Activated CD8-positive, alpha-beta T cell treated with anti-CD3 and anti-CD28 coated beads, Interleukin-2, amount 10 ng/mL, durations not matched to agents 7 days and 5 days (primary cell): ENCODE measurements around the gene PCGF6. TPM values are rescaled to one million over a fixed set of nuclear protein-coding genes. Genes with fewer than 3 reads are reported as not detected.
"Not testable (repeated sequence)": the region's sequence is repeated elsewhere in the genome, so short reads cannot be mapped to it uniquely, and the experiment has no call there.

Source experiments
- ATAC-seq: fragments of 150-1000 bp; cut with Tn5 transposase; one replicate; pipeline ENCODE4 v1.10.0; 2021; ENCODE audit warnings: moderate library complexity
- CTCF ChIA-PET: fragments of 350-600 bp; sonication (Branson Sonifier 250); formaldehyde crosslinking; loops from one replicate; lab custom pipeline; 2021; ENCODE audit warnings: antibody characterized with exemption; lab: Charles Lee
- POLR2A ChIA-PET: fragments of 350-600 bp; sonication (Branson Sonifier 250); formaldehyde crosslinking; loops from one replicate; lab custom pipeline; 2021; ENCODE audit warnings: antibody characterized with exemption; lab: Charles Lee
- DNase-seq: peaks from one replicate; pipeline ENCODE4 v3.0.0-alpha.2; 2020
- H3K27ac Mint-ChIP-seq: one replicate; pipeline ENCODE4 v1.8.0; 2021; ENCODE audit warnings: mild to moderate bottlenecking, mixed read lengths
- H3K27me3 Mint-ChIP-seq: one replicate; pipeline ENCODE4 v1.8.0; 2021; ENCODE audit warnings: low read depth, mixed read lengths
- H3K36me3 Mint-ChIP-seq: one replicate; pipeline ENCODE4 v1.8.0; 2021; ENCODE audit warnings: low read depth, mixed read lengths
- H3K4me1 Mint-ChIP-seq: one replicate; pipeline ENCODE4 v1.8.0; 2021; ENCODE audit warnings: low read depth, mixed read lengths
- H3K4me3 Mint-ChIP-seq: one replicate; pipeline ENCODE4 v1.8.0; 2021; ENCODE audit warnings: mild to moderate bottlenecking, mixed read lengths
- H3K9me3 Mint-ChIP-seq: one replicate; pipeline ENCODE4 v1.8.0; 2022; ENCODE audit warnings: mixed read lengths; ENCODE audit not compliant: insufficient read depth
- total RNA-seq, 2 experiments: library from RNA; stranded (reverse); gene quantifications; one replicate each; pipeline ENCODE4 v1.2.3, GENCODE V29; 2021

The PCGF6 gene
- total RNA-seq, 2 experiments from 2014 or later = 14.9 to 17.2 TPM

- CTCF ChIA-PET = interaction anchor here (1.0 to 2.4 kb wide), 3 partner anchors 14 to 33 kb away, joined by 4 to 13 read pairs (median 5); partner anchors contain the start of genes ATP5MK and PDCD11
These were observed 16.4 kb upstream of the PCGF6 start for GRCh38 chr10:103367379-103367781.

GRCh38 chr10:103360791-103361190 is 9.9 kb upstream of the PCGF6 start:
- ATAC-seq, DNase-seq, H3K27ac Mint-ChIP-seq, H3K4me3 Mint-ChIP-seq, H3K9me3 Mint-ChIP-seq, H3K36me3 Mint-ChIP-seq, CTCF ChIA-PET, H3K4me1 Mint-ChIP-seq, H3K27me3 Mint-ChIP-seq: not testable (repeated sequence)
- POLR2A ChIA-PET = interaction anchor here (0.6 kb wide), 1 partner anchor 23 kb away, joined by 3 read pairs; no protein-coding TSS in a partner anchor

More at GRCh38 chr10:103367379-103367781, 16.4 kb upstream of the PCGF6 start:
- ATAC-seq (no peak), DNase-seq (no peak)
- Mint-ChIP-seq H3K27ac (peak overlapping the region; percentile 93), H3K36me3 (peaks cover 18% of the 10 kb centered on the region), H3K4me1 (peaks cover 23% of the 10 kb centered on the region), H3K4me3 (peak overlapping the region; percentile 89), H3K9me3 (no peaks in the 10 kb centered on the region), H3K27me3 (no peaks in the 10 kb centered on the region)
- POLR2A ChIA-PET = interaction anchor here (1.3 to 3.0 kb wide), 5 partner anchors 10 to 175 kb away, joined by 4 to 15 read pairs (median 9); partner anchors contain the start of genes ATP5MK, PCGF6 and PDCD11

GRCh38 chr10:103359493-103359892 is 8.6 kb upstream of the PCGF6 start:
- H3K4me1 Mint-ChIP-seq, H3K4me3 Mint-ChIP-seq, CTCF ChIA-PET, H3K27me3 Mint-ChIP-seq, H3K36me3 Mint-ChIP-seq, POLR2A ChIA-PET, DNase-seq, H3K9me3 Mint-ChIP-seq, ATAC-seq, H3K27ac Mint-ChIP-seq: not testable (repeated sequence)

GRCh38 chr10:103355906-103356599 is 5.1 kb upstream of the PCGF6 start:
- Mint-ChIP-seq H3K9me3 (no peaks in the 10 kb centered on the region), H3K27me3 (no peaks in the 10 kb centered on the region), H3K27ac (no peak overlapping the region), H3K36me3 (no peaks in the 10 kb centered on the region), H3K4me3 (no peak overlapping the region), H3K4me1 (peaks cover 4% of the 10 kb centered on the region)
- DNase-seq (no peak), ATAC-seq (no peak)
- ChIA-PET CTCF (interaction anchor here (1.5 kb wide), 1 partner anchor 22 kb away, joined by 6 read pairs; no protein-coding TSS in a partner anchor), POLR2A (no interaction called here)

GRCh38 chr10:103354567-103354966 is 3.6 kb upstream of the PCGF6 start:
- H3K27me3 Mint-ChIP-seq, ATAC-seq, DNase-seq, H3K4me3 Mint-ChIP-seq, H3K27ac Mint-ChIP-seq, POLR2A ChIA-PET, H3K4me1 Mint-ChIP-seq, H3K36me3 Mint-ChIP-seq, H3K9me3 Mint-ChIP-seq: not testable (repeated sequence)
- CTCF ChIA-PET = interaction anchor here (2.9 kb wide), 1 partner anchor 13 kb away, joined by 13 read pairs; the partner anchor contains the start of gene TAF5

GRCh38 chr10:103353281-103353680 is 2.3 kb upstream of the PCGF6 start:
- no peaks in the 10 kb centered on the region for H3K27me3 Mint-ChIP-seq
- H3K27ac Mint-ChIP-seq = no peak overlapping the region
- DNase-seq (no peak), ATAC-seq (no peak)
- peaks cover 12% of the 10 kb centered on the region for H3K4me1 Mint-ChIP-seq
- ChIA-PET CTCF (interaction anchor here (0.9 to 2.9 kb wide), 3 partner anchors 15 to 63 kb away, joined by 3 to 13 read pairs (median 6); partner anchors contain the start of gene TAF5), POLR2A (no interaction called here)
- H3K9me3 Mint-ChIP-seq = no peaks in the 10 kb centered on the region
- H3K4me3 Mint-ChIP-seq = no peak overlapping the region
- peaks cover 8% of the 10 kb centered on the region for H3K36me3 Mint-ChIP-seq

- peak overlapping the region; percentile 94 for H3K4me3 Mint-ChIP-seq
- ChIA-PET CTCF (interaction anchor here (1.0 to 3.0 kb wide), 3 partner anchors 17 to 105 kb away, joined by 3 to 13 read pairs (median 4); no protein-coding TSS in a partner anchor), POLR2A (interaction anchor here (2.2 kb wide), 1 partner anchor 18 kb away, joined by 15 read pairs; the partner anchor contains the start of gene TAF5)
- H3K9me3 Mint-ChIP-seq = no peaks in the 10 kb centered on the region
- ATAC-seq (peak; percentile 8), DNase-seq (no peak)
- no peaks in the 10 kb centered on the region for H3K27me3 Mint-ChIP-seq
- peak overlapping the region; percentile 74 for H3K27ac Mint-ChIP-seq
- H3K36me3 Mint-ChIP-seq = peaks cover 20% of the 10 kb centered on the region
- H3K4me1 Mint-ChIP-seq = peaks cover 12% of the 10 kb centered on the region
These were observed 794 bp downstream of the PCGF6 start for GRCh38 chr10:103350175-103350516.

- ATAC-seq (no peak), DNase-seq (no peak)
- ChIA-PET POLR2A (no interaction called here), CTCF (no interaction called here)
- Mint-ChIP-seq H3K4me1 (no peaks in the 10 kb centered on the region), H3K36me3 (peaks cover 31% of the 10 kb centered on the region), H3K27me3 (no peaks in the 10 kb centered on the region), H3K27ac (no peak overlapping the region), H3K4me3 (no peak overlapping the region), H3K9me3 (no peaks in the 10 kb centered on the region)
These were observed 14.6 kb downstream of the PCGF6 start for GRCh38 chr10:103336370-103336769.

- ChIA-PET CTCF (interaction anchor here (0.9 to 3.1 kb wide), 16 partner anchors 9 to 499 kb away, joined by 3 to 17 read pairs (median 6); partner anchors contain the start of genes CNNM2, CYP17A1, PCGF6 and TAF5), POLR2A (no interaction called here)
- H3K4me1 Mint-ChIP-seq = no peaks in the 10 kb centered on the region
- no peak for DNase-seq
- no peak for ATAC-seq
- no peaks in the 10 kb centered on the region for H3K27me3 Mint-ChIP-seq
- H3K4me3 Mint-ChIP-seq = no peak overlapping the region
- H3K36me3 Mint-ChIP-seq = peaks cover 37% of the 10 kb centered on the region
- H3K27ac Mint-ChIP-seq = no peak overlapping the region
- H3K9me3 Mint-ChIP-seq = no peaks in the 10 kb centered on the region
These were observed 16.4 kb downstream of the PCGF6 start for GRCh38 chr10:103334567-103334966.

GRCh38 chr10:103333934-103334520 is 16.9 kb downstream of the PCGF6 start:
- peaks cover 35% of the 10 kb centered on the region for H3K36me3 Mint-ChIP-seq
- no peak for DNase-seq
- H3K4me3 Mint-ChIP-seq = no peak overlapping the region
- H3K4me1 Mint-ChIP-seq = no peaks in the 10 kb centered on the region
- CTCF ChIA-PET = interaction anchor here (0.9 to 3.1 kb wide), 18 partner anchors 9 to 498 kb away, joined by 3 to 17 read pairs (median 5); partner anchors contain the start of genes CNNM2, CYP17A1, PCGF6 and TAF5
- no peak overlapping the region for H3K27ac Mint-ChIP-seq
- no peak for ATAC-seq
- POLR2A ChIA-PET = no interaction called here
- no peaks in the 10 kb centered on the region for H3K27me3 Mint-ChIP-seq
- H3K9me3 Mint-ChIP-seq = no peaks in the 10 kb centered on the region

GRCh38 chr10:103327906-103328305 is 23.0 kb downstream of the PCGF6 start:
- H3K9me3 Mint-ChIP-seq = no peaks in the 10 kb centered on the region
- no peak overlapping the region for H3K4me3 Mint-ChIP-seq
- no peak for DNase-seq
- no peak for ATAC-seq
- no peaks in the 10 kb centered on the region for H3K27me3 Mint-ChIP-seq
- CTCF ChIA-PET = no interaction called here
- no peak overlapping the region for H3K27ac Mint-ChIP-seq
- peaks cover 23% of the 10 kb centered on the region for H3K36me3 Mint-ChIP-seq
- POLR2A ChIA-PET = no interaction called here
- no peaks in the 10 kb centered on the region for H3K4me1 Mint-ChIP-seq

- ChIA-PET POLR2A (no interaction called here), CTCF (interaction anchor here (2.3 kb wide), 1 partner anchor 18 kb away, joined by 8 read pairs; no protein-coding TSS in a partner anchor)
- ATAC-seq = no peak
- Mint-ChIP-seq H3K27ac (no peak overlapping the region), H3K36me3 (peaks cover 31% of the 10 kb centered on the region), H3K4me1 (no peaks in the 10 kb centered on the region), H3K4me3 (no peak overlapping the region), H3K27me3 (no peaks in the 10 kb centered on the region), H3K9me3 (no peaks in the 10 kb centered on the region)
- DNase-seq = no peak
These were observed 34.9 kb downstream of the PCGF6 start for GRCh38 chr10:103316087-103316486.
